ENCODE results near the gene BCKDK. TPM values are rescaled to one million over a fixed set of nuclear protein-coding genes. Genes with fewer than 3 reads are reported as not detected.

The BCKDK gene
- total RNA-seq, 1 experiment from 2014 or later = 60.4 TPM

DNA sequence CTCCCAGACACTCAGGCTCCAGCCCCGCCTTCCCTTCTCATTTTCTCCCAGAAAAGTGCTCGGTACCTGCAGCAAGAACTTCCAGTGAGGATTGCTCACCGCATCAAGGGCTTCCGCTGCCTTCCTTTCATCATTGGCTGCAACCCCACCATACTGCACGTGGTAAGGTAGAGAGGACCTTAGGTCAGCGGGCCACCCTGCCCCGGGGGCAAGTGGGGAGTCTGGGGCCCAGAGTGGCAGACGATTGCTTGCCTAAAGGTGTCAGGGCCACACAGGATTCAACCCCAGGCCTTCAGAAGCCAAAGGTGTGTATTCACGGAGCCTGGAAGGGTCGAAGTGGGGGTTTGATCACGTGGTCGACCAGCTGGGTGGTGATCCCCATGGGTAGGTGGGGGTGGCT lies 1.4 kb downstream of the BCKDK start:
- DNase-seq (ENCODE audit: low read depth, low spot score) = no peak
- no peak overlapping the region for H3K4me3 ChIP-seq (ENCODE audit: low read depth in 2 of 2, low read length in 2 of 2)
- H3K27me3 ChIP-seq (ENCODE audit: control insufficient read depth, insufficient read depth, low read length) = no peaks in the 10 kb centered on the region
- POLR2A ChIA-PET = no interaction called here
- no peak overlapping the region for H3K27ac ChIP-seq (ENCODE audit: low read length)
- TF ChIP-seq POLR2AphosphoS5 (IDR thresholded peaks at IDR 0.05; ENCODE audit: low read depth, low read length) = no peak
- TF ChIP-seq, protein P1, sequence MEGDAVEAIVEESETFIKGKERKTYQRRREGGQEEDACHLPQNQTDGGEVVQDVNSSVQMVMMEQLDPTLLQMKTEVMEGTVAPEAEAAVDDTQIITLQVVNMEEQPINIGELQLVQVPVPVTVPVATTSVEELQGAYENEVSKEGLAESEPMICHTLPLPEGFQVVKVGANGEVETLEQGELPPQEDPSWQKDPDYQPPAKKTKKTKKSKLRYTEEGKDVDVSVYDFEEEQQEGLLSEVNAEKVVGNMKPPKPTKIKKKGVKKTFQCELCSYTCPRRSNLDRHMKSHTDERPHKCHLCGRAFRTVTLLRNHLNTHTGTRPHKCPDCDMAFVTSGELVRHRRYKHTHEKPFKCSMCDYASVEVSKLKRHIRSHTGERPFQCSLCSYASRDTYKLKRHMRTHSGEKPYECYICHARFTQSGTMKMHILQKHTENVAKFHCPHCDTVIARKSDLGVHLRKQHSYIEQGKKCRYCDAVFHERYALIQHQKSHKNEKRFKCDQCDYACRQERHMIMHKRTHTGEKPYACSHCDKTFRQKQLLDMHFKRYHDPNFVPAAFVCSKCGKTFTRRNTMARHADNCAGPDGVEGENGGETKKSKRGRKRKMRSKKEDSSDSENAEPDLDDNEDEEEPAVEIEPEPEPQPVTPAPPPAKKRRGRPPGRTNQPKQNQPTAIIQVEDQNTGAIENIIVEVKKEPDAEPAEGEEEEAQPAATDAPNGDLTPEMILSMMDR (IDR thresholded peaks at IDR 0.05) = no peak
- TF ChIP-seq, protein P2, sequence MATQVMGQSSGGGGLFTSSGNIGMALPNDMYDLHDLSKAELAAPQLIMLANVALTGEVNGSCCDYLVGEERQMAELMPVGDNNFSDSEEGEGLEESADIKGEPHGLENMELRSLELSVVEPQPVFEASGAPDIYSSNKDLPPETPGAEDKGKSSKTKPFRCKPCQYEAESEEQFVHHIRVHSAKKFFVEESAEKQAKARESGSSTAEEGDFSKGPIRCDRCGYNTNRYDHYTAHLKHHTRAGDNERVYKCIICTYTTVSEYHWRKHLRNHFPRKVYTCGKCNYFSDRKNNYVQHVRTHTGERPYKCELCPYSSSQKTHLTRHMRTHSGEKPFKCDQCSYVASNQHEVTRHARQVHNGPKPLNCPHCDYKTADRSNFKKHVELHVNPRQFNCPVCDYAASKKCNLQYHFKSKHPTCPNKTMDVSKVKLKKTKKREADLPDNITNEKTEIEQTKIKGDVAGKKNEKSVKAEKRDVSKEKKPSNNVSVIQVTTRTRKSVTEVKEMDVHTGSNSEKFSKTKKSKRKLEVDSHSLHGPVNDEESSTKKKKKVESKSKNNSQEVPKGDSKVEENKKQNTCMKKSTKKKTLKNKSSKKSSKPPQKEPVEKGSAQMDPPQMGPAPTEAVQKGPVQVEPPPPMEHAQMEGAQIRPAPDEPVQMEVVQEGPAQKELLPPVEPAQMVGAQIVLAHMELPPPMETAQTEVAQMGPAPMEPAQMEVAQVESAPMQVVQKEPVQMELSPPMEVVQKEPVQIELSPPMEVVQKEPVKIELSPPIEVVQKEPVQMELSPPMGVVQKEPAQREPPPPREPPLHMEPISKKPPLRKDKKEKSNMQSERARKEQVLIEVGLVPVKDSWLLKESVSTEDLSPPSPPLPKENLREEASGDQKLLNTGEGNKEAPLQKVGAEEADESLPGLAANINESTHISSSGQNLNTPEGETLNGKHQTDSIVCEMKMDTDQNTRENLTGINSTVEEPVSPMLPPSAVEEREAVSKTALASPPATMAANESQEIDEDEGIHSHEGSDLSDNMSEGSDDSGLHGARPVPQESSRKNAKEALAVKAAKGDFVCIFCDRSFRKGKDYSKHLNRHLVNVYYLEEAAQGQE (IDR thresholded peaks at IDR 0.05; ENCODE audit: insufficient read depth in 1 of 2, low read depth in 2 of 2, low read length in 1 of 2) = no peak
- TF ChIP-seq SIN3A (IDR thresholded peaks at IDR 0.05; ENCODE audit: borderline replicate concordance, insufficient read depth, low read depth, low read length) = no peak
- no peak for TF ChIP-seq TCF7L2 (IDR thresholded peaks at IDR 0.05; ENCODE audit: low read depth, low read length)
- no peaks in the 10 kb centered on the region; the same call in 1 of the 2 replicates for H3K36me3 ChIP-seq (ENCODE audit: control insufficient read depth, insufficient read depth, low read length)
- CTCF ChIA-PET = no interaction called here
- BruUV-seq (replicated peaks) = no TSS peak
- H3K4me1 ChIP-seq (ENCODE audit: control insufficient read depth, insufficient read depth, low read length) = peaks cover 21% of the 10 kb centered on the region
- in situ Hi-C loops (cut with HindIII; ENCODE audit: low pct_unique_long_range_greater_than_20kb, low sequenced_read_pairs) (no loop called here), intact Hi-C loops (cut with micrococcal nuclease; ENCODE audit: unreplicated experiment) (no loop called here)
- ATAC-seq = no peak
- no peaks in the 10 kb centered on the region for H3K9me3 ChIP-seq (ENCODE audit: control insufficient read depth, insufficient read depth, low read depth, low read length)

DNA sequence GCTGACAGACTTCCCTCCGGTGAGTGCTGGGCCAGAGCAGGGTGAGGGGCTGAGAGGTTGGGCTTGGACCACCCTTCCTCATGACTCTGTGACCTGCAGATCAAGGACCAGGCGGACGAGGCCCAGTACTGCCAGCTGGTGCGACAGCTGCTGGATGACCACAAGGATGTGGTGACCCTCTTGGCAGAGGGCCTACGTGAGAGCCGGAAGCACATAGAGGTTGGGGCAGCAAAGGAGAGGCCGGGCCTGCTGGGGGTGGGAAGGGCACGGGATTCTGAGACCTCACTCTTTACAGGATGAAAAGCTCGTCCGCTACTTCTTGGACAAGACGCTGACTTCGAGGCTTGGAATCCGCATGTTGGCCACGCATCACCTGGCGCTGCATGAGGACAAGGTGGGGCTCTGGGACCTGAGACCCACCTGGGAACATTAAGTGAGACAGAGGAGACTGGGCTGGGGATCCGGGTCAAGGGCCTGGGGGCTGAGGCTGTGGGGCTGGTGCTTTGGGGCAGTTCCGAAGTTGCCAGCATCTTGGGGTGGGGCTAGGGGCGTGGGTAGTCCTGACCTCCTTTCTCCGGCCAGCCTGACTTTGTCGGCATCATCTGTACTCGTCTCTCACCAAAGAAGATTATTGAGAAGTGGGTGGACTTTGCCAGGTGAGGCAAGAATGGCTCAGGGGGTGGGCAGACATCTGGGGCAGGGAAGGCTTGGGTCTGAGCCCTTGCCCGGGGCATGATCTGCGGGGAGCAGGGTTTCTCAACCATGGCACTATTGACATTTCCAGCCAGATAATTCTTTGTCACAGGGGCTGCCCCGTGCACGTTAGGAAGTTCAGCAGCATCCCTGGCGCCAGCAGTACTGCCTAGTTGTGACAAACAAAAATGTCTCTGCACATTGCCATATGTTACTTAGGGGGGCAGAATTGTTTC lies 2.2 kb downstream of the BCKDK start:
- DNase-seq (ENCODE audit: low read depth, low spot score) (no peak), ATAC-seq (no peak)
- no peaks in the 10 kb centered on the region; the same call in 1 of the 2 replicates for H3K36me3 ChIP-seq (ENCODE audit: control insufficient read depth, insufficient read depth, low read length)
- TF ChIP-seq, protein P2 (IDR thresholded peaks at IDR 0.05; ENCODE audit: insufficient read depth in 1 of 2, low read depth in 2 of 2, low read length in 1 of 2) = no peak
- no peak for TF ChIP-seq SIN3A (IDR thresholded peaks at IDR 0.05; ENCODE audit: borderline replicate concordance, insufficient read depth, low read depth, low read length)
- no peak for TF ChIP-seq POLR2AphosphoS5 (IDR thresholded peaks at IDR 0.05; ENCODE audit: low read depth, low read length)
- TF ChIP-seq, protein P1 (IDR thresholded peaks at IDR 0.05) = no peak
- no peak for TF ChIP-seq TCF7L2 (IDR thresholded peaks at IDR 0.05; ENCODE audit: low read depth, low read length)
- H3K27me3 ChIP-seq (ENCODE audit: control insufficient read depth, insufficient read depth, low read length) = no peaks in the 10 kb centered on the region
- in situ Hi-C loops (cut with HindIII; ENCODE audit: low pct_unique_long_range_greater_than_20kb, low sequenced_read_pairs) = no loop called here
- no TSS peak for BruUV-seq (replicated peaks)
- ChIA-PET CTCF (no interaction called here), POLR2A (no interaction called here)
- intact Hi-C loops (cut with micrococcal nuclease; ENCODE audit: unreplicated experiment) = no loop called here
- no peaks in the 10 kb centered on the region for H3K9me3 ChIP-seq (ENCODE audit: control insufficient read depth, insufficient read depth, low read depth, low read length)
- no peak overlapping the region for H3K4me3 ChIP-seq (ENCODE audit: low read depth in 2 of 2, low read length in 2 of 2)
- H3K4me1 ChIP-seq (ENCODE audit: control insufficient read depth, insufficient read depth, low read length) = peaks cover 23% of the 10 kb centered on the region
- no peak overlapping the region for H3K27ac ChIP-seq (ENCODE audit: low read length)
